ENCODE data around the gene PHLPP1.

The PHLPP1 gene

DNA sequence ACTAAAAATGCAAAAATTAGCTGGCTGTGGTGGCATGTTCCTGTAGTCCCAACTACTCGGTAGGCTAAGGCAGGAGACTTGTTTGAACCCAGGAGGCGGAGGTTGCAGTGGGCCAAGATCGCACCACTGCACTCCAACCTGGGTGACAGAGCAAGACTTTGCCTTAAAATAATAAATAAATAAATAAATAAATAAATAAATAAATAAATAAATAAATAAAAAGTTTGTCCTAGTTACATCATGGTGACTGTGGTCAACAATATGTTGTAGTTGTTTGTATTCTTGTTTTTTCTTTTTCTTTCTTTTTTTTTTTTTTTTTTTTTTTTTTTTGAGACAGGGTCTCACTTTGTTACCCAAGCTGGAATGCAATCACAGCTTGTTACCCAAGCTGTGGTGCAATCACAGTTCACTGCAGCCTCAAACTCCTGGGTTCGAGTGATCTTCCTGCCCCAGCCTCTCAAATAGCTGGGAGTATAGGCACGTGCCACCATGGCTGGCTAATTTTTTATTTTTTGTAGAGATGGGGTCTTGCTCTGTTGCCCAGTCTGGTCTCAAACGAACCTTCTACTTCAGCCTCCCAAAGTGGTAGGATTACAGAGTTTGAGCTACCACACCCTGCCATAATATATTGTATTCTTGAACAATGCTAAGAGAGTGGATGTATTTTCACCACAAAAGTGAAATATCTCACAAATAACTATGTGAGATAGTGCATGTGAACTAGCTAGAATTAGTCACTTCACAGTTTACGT lies 185.0 kb downstream of the PHLPP1 start (continued):
- peak; percentile 50 for TF ChIP-seq ZNF510 (tag by site-specific recombination; IDR thresholded peaks at IDR 0.05; ENCODE audit: insufficient replicate concordance)
- TF ChIP-seq, protein P1, sequence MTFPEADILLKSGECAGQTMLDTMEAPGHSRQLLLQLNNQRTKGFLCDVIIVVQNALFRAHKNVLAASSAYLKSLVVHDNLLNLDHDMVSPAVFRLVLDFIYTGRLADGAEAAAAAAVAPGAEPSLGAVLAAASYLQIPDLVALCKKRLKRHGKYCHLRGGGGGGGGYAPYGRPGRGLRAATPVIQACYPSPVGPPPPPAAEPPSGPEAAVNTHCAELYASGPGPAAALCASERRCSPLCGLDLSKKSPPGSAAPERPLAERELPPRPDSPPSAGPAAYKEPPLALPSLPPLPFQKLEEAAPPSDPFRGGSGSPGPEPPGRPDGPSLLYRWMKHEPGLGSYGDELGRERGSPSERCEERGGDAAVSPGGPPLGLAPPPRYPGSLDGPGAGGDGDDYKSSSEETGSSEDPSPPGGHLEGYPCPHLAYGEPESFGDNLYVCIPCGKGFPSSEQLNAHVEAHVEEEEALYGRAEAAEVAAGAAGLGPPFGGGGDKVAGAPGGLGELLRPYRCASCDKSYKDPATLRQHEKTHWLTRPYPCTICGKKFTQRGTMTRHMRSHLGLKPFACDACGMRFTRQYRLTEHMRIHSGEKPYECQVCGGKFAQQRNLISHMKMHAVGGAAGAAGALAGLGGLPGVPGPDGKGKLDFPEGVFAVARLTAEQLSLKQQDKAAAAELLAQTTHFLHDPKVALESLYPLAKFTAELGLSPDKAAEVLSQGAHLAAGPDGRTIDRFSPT (tag by site-specific recombination; IDR thresholded peaks at IDR 0.05), result no peak
- TF ChIP-seq ZNF529 (tag by site-specific recombination; IDR thresholded peaks at IDR 0.05; ENCODE audit: insufficient replicate concordance), result peak; percentile 10
- TF ChIP-seq, protein P2, sequence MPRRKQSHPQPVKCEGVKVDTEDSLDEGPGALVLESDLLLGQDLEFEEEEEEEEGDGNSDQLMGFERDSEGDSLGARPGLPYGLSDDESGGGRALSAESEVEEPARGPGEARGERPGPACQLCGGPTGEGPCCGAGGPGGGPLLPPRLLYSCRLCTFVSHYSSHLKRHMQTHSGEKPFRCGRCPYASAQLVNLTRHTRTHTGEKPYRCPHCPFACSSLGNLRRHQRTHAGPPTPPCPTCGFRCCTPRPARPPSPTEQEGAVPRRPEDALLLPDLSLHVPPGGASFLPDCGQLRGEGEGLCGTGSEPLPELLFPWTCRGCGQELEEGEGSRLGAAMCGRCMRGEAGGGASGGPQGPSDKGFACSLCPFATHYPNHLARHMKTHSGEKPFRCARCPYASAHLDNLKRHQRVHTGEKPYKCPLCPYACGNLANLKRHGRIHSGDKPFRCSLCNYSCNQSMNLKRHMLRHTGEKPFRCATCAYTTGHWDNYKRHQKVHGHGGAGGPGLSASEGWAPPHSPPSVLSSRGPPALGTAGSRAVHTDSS (tag by site-specific recombination; IDR thresholded peaks at IDR 0.05), result no peak
- no peak for TF ChIP-seq YY2 (tag by site-specific recombination; IDR thresholded peaks at IDR 0.05)
- TF ChIP-seq, protein P3, sequence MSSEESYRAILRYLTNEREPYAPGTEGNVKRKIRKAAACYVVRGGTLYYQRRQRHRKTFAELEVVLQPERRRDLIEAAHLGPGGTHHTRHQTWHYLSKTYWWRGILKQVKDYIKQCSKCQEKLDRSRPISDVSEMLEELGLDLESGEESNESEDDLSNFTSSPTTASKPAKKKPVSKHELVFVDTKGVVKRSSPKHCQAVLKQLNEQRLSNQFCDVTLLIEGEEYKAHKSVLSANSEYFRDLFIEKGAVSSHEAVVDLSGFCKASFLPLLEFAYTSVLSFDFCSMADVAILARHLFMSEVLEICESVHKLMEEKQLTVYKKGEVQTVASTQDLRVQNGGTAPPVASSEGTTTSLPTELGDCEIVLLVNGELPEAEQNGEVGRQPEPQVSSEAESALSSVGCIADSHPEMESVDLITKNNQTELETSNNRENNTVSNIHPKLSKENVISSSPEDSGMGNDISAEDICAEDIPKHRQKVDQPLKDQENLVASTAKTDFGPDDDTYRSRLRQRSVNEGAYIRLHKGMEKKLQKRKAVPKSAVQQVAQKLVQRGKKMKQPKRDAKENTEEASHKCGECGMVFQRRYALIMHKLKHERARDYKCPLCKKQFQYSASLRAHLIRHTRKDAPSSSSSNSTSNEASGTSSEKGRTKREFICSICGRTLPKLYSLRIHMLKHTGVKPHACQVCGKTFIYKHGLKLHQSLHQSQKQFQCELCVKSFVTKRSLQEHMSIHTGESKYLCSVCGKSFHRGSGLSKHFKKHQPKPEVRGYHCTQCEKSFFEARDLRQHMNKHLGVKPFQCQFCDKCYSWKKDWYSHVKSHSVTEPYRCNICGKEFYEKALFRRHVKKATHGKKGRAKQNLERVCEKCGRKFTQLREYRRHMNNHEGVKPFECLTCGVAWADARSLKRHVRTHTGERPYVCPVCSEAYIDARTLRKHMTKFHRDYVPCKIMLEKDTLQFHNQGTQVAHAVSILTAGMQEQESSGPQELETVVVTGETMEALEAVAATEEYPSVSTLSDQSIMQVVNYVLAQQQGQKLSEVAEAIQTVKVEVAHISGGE (tag by site-specific recombination; conservative IDR thresholded peaks at IDR 0.05; ENCODE audit: low read depth), result peak; percentile 71
- no peak for TF ChIP-seq MEIS1 (CRISPR knock-in tag; IDR thresholded peaks at IDR 0.05; ENCODE audit: borderline replicate concordance)
- TF ChIP-seq ZNF366 (tag by site-specific recombination; conservative IDR thresholded peaks at IDR 0.05), result no peak
- TF ChIP-seq ZNF404 (tag by site-specific recombination; IDR thresholded peaks at IDR 0.05), result no peak
- no peak for TF ChIP-seq TCF7L2 (IDR thresholded peaks at IDR 0.05; ENCODE audit: borderline replicate concordance, low read depth, low read length)
- TF ChIP-seq ZFP37 (tag by site-specific recombination; IDR thresholded peaks at IDR 0.05), result no peak
- TF ChIP-seq PBX3 (CRISPR knock-in tag; IDR thresholded peaks at IDR 0.05), result no peak
- no peak for TF ChIP-seq ZNF654 (tag by site-specific recombination; IDR thresholded peaks at IDR 0.05; ENCODE audit: low read depth)
- no peak for TF ChIP-seq ZBTB44 (tag by site-specific recombination; IDR thresholded peaks at IDR 0.05)
- TF ChIP-seq ZNF394 (tag by site-specific recombination; IDR thresholded peaks at IDR 0.05; ENCODE audit: borderline replicate concordance), result peak; percentile 78; the same call in 1 of the 2 replicates
